COLO829 (cell line): ENCODE measurements around the gene NPR2.

Experiments used
- DNase-seq: peaks from one replicate; pipeline ENCODE4 v3.0.0; 2012; ENCODE audit warnings: low spot score

NPR2 gene

DNA sequence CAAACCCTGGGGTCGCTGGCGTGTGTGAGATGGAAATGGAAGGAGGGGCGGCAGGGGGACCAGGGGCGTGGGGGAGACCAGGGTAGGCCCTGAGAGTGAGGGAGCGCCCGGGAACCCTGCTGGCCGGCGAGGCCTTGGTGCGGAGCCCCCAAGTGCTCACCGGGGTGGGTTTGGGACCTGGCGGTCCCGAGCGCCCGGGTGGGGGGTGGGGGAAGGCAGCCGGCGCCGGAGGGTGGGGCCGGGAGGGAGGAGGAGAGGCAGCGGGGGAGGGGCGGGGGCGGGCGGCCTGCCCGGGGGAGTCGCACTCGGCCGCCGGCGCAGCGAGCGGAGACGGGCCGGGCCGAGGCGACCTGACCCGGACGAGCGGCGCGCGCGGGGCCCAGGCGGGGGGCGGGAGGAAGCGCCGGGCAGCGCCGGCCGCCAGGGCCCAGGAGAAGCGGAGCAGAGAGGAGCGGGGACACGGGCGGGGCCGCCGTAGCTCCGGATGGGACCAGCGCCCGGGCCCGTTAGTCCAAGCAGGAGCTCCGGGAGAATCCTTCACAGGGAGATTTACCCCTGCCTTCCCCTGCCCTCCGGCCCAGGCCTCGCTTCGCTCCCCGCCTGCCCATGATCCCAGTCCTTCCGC, at the start of gene NPR2:
TSS of gene NPR2 (plus strand) at position 295 of the 625 bp plus-strand sequence. CDS start 818 bp downstream, outside the sequence.
- no peak for DNase-seq

DNA sequence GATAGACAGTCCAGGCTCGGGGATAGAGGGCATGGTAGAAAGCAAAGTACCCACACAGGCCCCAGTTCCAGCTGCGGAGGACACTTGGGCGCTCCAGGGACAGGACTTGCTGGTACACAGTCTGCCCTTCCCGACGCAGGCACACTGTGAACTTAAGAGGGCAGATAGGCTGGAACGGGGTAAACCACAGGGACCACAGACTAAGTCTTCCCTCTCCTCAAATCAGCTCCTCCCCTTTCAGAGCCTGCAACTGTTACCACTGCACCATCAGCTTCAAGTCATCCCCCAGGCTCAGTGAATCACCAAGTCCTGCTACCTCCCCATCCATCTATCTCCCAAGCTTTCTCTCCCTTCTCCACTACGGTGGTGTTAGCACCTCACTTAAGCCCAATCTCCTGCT, 49.7 kb upstream of the NPR2 start:
- no peak for DNase-seq

DNA sequence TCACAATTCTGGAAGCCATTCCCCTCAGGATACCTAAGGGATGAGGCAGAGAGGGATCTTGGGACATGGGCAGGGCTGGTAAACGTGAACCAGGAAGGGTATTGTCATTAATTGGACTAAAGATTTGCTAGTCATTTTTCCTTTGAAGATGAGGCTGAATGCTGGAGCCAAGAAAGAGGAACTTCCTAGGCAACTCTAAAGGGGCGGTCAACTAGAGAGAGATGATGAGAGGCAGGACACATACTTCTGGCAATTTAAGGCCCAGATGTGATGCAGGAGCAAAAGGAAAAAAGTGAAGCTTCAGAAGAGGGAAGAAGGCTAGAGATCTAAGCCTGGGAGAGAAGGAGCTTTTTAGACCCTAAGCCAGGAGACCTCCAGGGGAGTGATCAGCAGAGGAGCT, 47.9 kb upstream of the NPR2 start:
- DNase-seq, result no peak

DNA sequence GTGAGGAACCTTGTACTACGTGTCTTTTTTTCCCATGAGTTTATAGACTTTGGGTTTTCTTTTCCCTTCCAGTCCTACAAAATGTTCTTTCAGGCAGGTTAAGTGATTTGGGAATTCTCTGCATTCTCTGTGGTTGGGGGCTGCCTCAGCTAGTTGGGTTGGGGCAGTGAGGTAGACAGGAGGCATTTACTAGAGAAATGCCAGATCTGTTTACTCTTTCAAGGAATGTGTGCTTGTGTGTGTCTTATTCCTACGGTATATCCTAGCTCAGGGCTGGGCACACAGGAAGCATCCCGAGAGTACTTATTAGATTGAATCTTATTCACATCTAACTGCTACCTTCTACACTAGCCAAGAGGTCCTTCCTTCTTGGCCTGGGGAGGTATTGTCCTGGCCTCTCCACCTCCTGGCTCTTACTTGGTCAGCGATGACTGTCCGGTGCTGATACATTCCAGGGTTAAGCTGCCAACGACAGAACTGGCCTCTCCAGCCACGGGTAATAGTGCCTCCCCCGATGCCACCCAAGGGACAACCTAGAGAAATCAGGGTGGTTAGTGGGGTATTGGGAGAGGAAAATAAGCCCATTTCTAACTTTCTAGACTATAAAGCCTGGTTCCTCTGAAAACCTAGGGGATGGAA, 47.4 kb upstream of the NPR2 start:
- DNase-seq, result no peak

DNA sequence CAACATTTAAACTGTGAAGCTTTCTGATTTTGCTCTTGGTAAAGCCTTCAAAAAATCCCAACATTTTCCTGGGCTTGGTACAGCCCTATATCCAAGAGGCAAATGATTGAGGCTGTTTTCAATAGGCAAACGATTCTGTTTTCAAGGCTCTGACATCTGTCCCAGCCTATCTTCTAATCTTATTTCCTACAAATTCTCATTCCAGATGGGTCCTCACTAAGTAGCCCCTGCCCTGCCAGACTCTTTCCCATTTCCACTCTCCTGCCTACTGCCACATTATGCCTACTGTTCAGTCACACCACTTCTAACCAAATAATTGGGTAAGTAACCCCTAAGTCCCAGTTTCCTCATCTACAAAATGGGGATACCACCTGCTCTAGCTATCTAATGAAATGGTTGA, 45.8 kb upstream of the NPR2 start:
- DNase-seq, result no peak

DNA sequence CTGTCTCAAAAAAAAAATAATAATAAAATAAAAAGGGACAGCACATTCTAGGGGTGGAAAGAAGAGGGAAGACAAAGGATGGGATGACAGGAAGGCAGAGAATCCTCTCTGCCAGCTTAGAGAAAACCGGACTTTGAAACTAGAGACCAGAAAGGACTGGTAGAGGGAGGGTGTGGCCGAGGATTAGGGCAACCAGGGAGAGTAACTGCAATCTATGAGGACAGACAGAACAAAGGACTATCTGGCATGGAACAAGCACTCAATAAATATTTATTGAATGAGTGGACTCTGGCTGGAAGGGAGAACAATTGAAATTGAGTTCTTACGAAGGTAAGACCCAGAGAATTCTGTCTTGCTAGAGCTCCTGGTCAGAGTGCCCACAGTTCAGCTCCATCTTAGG, 44.8 kb upstream of the NPR2 start:
- DNase-seq, result no peak

DNA sequence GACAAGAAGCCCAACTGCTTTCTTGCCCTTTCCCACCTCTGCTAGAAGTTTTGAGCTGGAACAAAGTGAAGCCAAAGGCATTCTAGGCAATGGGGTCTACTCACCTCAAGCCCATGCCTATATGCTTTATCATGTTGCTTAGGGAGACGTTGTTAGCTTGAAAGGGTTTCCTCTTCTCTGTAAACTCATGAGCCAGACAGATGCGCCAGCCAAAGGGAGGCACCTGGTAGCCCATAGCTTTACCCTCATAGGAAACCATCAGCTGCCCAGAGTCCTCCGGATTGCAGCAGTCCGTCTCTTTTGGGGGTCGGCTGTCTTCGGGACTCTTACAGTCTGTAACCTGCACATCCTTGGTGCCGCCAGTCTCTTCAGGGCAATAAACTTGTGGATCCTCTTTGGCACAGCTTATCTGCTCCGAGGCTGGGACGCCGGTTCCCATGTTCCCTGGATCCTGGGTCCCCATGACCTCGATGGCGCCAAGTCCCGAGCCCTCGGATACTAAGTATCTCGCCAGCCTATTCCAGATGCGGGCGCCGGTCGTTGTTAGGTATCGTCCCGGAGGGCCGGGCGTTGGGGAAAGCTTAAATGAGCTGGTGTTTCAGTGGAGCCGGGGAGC, 43.0 kb upstream of the NPR2 start:
- no peak for DNase-seq

DNA sequence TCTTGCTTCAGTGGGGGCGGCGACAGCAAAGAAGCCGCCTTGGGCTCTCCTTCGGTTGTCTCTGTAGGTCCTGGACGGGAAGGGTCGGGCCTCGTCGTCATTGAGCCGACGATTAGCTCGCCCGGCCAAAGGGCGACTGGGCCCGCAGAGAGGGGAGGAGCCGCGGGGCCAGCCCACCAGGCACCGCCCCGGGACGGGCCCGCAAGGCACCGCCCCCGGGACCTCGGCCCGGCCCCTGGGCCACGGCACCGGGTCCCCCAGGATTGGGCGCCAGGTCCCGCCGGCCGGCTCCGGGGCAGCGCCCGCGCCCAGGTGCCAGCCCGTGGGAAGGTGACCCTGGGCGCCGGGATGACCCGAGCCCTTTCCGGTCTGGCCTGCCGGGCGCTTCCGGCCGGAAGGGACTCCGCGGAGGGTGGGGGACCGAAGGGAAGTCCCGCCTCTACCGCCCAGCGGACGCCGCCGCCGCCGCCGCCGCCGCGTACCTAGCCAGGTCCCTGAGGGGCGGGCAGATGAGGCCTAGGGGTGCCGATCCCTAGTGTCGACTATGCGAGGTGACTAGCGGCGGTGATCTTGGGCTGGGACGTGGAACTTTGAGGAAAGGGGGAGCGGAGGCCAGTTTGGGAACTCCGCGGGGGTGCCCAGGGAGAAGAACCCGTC, 42.4 kb upstream of the NPR2 start, which contains the start of the genes GBA2 and RGP1:
TSS of gene GBA2 (minus strand) at position 371 of the 657 bp plus-strand sequence. CDS start 524 bp downstream, outside the sequence.
TSS of gene RGP1 (plus strand) at position 430 of the 657 bp plus-strand sequence. CDS start 469 bp downstream, outside the sequence.
- DNase-seq, result peak; percentile 54

DNA sequence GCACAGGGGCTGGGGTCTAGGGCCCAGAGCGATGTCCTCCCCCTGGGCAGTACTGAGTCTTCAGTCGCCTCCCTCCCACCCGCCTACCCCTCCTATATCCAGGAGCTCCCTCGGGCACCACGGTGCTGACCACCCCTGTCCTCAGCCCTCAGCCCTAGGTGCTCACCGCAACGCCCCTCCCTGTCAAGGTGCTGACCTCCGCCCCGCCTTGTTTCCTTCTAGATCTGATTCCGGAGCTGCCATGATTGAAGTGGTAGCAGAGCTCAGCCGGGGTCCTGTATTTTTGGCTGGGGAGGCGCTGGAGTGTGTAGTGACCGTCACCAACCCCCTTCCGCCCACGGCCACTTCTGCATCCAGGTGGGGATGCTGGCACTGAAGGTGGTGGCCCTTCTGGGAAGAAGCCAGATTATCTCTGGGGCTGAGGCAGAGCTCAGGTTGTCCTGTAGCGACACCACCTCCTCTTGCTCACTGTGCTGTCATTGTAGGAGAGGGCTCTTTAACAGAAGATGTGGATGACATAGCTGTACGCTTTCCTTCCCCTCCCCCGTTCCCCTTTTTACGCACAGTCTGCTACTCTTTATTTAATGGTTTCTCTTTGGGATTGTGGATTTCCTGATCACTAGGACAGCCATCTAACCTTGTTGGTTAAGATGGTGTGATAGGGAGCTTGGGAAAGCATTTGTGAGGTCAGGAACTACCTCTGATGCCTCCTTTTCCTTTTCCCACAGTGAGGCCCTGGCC, 41.7 kb upstream of the NPR2 start:
- no peak for DNase-seq

DNA sequence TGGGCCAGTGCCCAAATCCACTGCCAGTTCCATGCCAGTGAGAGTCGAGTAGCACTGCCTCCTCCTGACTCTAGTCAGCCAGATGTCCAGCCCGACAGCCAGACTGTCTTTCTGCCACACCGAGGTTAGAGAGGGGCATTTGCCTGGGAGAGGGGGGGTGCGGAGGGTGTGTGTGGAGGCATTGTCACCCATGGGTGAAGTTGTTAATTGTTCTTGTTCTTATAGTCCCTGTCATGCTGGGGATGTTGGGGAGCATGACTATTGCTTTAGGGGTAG, 41.2 kb upstream of the NPR2 start:
- no peak for DNase-seq

DNA sequence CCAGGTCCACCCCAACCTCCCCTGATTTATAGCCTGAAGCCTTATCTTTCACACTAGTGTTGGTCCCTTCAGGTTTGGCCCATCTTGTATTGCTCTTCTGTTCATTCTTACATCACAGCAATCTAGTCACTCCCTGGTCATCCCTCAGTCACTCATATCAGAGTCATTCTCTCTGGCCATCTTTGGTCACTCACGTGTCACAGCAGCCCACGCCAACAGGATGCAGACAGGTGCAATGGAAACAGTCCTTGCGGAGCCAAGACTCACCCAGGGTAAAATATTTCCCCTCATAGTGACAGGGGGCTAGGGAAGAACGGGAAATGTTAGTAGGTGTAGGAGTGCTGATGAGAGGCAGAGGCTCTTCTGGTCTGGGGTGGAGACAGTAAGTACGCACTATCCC, 37.9 kb upstream of the NPR2 start:
- no peak for DNase-seq

DNA sequence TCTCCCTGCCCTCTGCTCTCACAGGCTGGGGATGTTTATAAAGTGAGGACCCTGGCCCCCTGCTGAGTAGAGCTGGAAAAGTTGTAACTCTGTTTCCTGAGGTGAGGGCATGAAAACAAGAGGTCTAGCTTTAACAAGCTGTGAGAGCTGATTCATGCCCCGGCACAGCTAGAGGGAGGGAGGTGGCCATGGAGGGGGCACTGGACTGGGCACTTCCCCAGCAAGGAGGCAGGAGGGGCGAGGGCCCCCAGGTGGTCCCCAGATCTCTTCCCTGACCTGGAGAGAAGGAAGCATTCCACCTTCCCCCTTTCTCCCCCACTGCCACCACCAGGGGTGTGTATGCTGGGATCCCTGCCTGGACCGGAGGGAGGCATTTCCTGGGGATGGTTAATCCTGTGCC, 37.1 kb upstream of the NPR2 start, which contains the start of gene MSMP:
TSS of gene MSMP (minus strand) at position 13 of the 400 bp plus-strand sequence. CDS start 147 bp downstream, outside the sequence.
- DNase-seq, result no peak

DNA sequence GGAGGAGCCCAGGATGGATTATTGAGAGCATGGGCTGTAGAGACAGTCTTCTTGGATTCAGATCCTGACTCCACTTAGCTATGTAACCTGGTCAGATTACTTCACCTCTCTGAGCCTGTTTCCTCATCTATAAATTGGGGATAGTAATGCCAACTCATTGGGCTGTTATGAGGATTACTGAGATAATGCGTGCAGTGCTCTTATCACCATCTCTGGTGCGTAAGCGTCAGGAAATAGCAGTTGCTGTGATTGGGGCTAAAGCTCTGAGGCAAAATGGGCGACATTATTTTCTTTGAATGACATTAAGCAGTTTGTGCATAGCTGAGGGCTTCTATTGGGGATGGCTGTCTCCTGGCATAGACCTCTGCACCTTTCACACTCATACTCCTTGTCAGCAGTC, 36.3 kb upstream of the NPR2 start:
- DNase-seq, result no peak

DNA sequence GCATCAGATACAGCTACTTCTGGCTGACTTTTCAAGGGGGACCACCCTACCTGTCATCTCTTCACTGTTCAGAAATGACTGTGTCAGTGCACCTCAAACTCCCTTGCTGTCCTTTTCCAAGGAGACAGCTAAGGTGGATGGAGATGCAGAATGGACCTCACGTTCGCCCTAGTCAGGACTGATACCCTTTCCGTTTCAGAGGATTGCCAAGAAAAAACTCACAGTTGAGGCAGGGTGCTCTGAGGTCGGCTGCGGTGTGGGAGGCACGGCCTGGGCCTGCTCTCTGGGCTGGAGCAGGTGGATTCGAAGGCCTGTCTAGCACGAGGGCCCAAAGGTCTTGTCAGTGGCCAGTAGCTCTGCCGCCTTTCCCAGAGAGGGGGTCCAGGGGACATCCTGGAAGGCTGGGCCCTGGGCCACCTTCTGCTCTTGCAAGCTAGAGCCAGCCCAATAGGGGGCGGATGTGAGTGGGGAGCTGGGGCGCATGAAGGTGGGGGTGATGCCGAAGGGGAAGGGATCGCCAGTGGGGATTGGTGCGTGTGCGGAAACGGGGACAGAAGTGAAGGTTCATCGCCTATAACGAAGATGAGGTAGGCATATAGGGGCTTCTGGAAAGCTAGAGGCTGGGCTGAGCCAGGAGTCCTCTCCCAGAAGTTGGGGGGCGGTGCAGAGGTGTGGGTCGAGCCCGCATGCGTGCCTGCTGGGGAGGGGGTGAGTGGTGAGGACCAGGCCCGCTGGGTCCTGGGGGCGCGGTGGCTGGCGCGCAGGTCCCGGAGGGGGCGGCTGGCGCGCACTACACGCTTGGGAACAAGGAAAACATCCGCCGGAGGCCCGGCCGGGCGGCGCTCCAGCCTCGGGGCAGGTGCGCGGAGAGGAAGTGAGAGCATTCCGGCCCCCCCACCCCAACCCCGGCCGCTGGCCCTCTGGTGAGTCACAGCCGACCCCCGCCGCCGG, 34.8 kb upstream of the NPR2 start:
- no peak for DNase-seq

DNA sequence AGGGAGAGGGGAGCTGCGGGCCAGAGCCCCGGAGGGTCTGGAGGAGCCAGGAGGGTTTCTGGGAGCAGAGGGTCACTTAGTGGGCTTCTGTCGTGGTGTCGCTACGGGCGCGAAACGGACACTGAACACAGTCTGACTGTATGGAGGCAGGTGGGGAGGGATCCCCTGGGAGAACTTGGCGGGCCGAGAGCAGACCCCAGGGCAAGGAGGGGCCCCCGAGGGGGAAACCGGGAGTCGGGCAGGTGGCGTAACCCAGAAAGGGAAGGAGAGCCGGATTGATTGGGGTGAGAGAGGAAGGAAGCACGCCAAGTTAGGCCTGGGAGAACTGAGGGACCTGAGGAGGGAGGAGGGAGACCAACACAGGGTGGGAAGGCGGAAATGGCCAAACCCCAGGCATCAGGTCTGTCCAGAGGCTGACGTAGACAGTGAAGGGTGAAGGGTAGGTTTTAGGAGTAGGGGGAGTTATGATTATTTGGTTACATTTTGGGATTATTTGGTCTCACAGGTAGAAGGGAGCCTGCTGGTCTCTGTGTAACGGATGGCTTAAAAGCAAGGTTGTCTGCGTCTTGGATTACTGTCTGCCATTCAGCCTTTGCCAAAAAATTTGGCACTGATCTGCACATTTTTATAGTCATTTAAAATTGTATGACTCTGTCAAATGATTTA, 34.0 kb upstream of the NPR2 start:
- no peak for DNase-seq

DNA sequence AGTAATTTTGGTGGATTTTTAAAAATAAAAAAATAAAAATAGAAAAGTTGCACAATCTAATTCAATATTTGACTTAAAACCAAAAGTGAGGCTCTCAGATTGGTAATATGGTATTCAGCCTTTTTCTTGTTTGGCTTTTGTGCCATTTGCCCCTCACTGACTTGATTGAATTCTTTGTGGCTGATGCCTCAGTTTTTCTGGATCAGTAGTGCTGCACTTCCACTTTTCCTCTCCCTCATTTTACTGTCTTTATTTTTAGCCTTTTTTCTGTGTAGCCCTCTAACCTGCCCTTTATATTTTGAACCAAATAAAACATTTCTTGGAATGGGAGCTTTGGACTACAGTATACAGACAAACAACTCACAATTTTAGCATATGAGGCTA, 33.5 kb upstream of the NPR2 start:
- no peak for DNase-seq

DNA sequence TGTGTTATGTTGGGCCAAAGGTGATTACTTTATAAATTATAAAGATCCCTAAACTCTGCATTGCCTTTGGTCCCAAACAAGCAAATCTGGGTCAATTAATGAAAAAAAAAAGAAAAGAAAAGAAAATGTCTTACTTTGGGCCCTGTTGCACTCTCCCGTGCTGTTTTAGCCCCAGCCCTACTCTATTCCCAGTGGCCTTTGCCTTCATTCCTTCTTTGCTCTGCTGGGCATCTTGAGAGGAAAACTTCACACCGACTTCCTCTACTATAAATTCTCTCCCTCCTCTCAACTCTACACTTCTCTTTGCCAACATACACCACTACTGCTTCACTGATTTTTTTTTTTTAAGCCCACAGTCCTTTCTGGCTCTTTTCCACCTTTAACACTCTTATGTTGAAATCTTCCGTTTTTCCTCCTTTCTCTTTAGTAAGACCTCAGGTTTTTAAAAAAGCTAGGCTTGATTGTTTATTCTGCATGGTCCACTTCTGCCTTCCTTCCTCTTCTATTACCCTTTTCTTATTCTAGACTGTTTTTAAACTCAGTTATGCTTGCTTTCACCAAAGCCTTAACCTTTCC, 32.8 kb upstream of the NPR2 start:
- no peak for DNase-seq

DNA sequence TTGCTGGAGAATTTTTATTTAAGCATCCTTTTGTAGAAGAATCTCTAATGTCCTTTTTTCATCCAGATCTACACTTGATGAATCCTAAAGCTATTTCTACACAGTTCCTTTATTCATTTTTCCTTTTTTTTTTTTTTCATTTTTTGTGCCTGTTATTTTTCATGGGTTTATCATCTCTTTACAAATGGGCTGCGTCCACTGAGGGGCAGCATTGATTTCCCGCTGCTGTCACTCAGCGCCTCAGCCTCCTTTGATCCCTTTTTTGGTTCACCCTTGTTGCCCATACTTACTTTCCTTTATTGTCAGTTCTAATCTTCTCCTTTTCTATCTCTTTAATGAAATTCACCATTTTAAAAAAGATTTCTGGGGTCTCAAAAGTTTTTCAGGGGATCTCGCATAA, 31.6 kb upstream of the NPR2 start:
- no peak for DNase-seq

DNA sequence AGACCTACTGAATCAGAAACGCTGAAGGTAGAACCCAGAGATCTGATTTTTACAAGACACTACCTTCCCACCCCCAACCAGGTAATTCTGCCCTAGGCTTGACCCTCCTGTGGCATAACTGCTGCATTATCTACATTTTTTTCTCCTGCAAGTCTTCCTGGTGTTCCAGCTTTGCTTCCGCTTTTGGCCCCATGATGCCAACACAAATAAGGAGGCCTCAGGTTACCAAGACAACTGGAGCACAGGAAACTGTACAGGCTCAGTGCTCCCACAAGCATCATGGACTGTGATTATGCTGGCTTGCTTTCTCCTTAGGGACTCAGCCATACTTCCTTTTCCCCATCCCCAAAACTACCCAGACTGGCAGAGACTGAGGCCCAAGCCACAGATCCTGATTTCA, 30.7 kb upstream of the NPR2 start:
- no peak for DNase-seq

DNA sequence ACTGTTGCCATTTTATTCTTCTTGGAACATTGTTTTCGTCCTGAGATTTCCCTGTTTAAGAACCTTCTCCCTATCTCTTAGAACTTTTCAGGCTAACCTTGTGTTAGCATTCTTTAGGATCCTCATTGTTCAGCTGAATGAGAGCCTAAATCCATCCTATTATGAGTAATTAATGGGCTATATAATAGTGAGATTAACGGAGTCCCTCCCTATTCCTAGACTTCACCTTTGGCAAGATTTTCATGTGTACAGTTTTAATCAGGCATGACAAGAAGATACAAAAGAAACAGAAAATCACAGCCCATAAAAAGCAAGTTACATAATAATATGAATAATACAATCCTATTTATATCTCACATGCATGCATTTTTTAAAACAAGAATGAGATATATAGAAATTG, 28.2 kb upstream of the NPR2 start:
- DNase-seq, result no peak
